NCI-H1436 treated with DMSO at 0.1 percent for 48 hours (cell line): ENCODE results near the gene SMIM17.

Experiments used
- DNase-seq: peaks from one replicate; lab custom pipeline; 2025; lab: John Stamatoyannopoulos, UW

SMIM17 gene

DNA sequence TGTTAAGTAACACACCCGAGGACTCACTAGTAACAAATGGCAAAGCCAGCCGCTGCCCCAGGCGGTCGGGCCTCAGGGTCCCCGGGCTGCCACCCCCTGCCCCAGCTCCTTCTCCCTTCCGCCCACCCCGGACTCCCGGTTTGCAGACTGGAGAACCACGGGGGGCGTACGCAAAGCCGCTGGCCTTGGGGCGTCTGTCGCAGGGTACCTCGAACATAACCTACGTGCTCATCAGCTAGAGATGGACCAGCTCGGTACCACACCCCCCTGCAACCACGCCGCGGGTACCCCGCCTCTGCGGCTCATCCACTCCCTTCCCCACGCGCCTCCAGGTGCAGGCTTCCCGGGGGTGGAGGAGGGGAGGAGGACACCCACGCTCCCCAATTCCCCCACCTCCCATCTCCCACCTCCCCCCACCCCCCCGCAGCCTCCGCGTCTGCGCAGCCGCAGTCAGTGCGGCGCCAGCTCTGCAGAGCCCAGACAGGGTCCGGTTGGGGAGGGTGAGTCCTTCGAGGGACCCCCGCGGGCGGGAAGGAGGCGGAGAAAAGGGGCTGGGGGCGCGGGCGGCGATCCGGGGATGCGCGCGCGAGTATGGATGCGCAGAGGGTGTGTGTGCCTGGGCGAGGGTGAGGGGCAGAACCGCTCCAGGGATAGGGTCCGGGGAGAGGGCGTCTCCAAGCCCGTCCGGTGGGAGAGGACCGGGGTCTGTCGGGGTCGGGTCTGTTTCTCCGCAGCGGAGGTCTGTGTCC lies at the start of gene SMIM17:
SMIM17 (plus strand) TSS at position 449 of the 749 bp plus-strand sequence. CDS start 2,509 bp downstream, outside the sequence.
- no peak for DNase-seq

DNA sequence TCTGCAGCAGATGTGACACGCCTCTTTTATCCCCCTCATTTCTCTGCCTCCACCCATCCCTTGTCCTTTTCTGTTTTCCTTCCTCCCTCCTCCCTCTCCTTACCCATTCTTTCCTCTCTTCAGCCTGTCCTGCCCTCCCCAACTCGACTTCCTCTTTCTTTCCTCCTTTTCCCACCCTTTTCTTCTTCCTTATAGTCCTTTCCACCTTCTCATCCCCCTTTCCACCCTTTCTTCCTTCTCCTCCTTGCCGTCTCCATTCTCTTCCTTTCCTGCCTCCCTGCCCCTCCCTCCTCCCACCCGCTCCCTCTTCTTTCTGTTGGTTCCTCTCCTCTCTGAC lies 48.5 kb upstream of the SMIM17 start:
- no peak for DNase-seq

DNA sequence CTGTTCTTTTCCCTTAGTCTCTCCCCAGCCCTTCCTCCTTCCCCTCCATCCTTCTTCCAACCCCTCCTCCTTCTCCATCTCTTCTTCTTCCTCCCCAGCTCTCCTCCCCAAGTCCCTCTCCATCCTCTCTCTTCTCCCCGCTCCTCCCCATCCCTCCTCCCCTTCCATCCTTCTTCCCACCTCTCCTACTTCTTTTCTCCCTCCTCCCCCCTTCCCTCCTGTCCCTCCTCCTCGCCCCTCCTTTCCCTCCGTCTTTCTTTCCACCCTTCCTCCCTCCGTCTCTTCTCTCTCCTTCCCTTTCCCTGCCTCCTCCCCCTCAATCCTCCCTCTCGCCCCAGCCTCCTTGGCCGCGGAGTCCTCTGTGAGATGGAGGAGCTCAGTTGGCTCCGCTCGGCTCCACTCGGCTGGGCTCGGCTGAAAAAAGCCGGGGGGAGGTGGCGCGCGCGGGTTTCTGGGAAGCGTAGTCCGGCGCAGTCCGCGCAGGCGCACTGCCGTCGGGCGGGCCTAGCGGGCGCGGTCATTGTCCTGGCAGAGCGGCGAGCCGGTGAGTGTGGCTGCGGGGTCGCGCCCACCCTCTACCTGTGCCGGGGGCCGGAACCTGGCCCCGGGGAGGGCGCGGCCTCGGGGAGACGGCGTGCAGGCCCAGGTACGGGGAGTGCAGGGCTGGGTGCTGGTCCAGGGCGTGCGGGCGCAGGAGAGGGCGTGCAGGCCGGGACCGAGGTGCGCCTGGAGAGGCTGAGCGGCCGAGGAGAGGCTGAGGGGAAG lies 48.0 kb upstream of the SMIM17 start, which contains the start of gene ZNF71:
ZNF71 (plus strand) TSS at position 520 of the 765 bp plus-strand sequence. CDS start 6,257 bp downstream, outside the sequence.
- DNase-seq, result peak; percentile 42

DNA sequence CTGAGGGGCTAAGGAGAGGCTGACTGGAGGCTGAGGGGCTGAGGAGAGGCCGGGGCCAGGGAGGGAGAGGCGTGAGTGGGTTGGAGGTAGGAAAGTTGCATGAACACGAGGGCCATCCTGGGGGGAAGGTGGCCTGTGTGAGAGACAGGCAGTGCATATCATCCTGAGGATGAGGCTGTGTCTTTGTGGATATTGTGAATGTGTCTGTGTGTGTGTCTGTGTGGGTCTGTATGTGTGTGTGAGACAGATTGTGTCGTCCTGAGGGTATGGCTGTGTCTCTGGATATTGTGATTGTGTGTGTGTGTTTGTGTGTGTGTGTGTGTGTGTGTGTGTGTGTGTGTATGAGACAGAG lies 47.4 kb upstream of the SMIM17 start:
- DNase-seq, result no peak

DNA sequence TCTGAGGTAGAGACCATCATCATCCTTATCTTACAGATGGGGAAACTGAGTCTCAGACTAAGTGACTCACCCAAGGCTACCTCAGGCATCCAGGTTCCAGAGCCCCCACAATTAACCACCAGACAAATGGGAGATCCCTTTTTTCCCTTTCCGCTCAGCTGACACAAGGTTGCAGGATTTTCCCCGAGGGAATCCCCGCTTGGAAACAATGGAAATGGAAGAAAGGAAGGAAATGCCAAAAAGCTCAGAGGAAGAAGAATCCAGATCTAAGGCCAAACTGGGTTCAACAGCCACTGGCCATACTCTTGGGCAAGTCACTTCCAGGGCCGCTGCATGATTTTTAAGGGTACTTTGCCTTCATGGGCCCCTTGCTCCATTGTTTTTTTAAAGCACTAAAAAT lies 46.3 kb upstream of the SMIM17 start:
- no peak for DNase-seq

DNA sequence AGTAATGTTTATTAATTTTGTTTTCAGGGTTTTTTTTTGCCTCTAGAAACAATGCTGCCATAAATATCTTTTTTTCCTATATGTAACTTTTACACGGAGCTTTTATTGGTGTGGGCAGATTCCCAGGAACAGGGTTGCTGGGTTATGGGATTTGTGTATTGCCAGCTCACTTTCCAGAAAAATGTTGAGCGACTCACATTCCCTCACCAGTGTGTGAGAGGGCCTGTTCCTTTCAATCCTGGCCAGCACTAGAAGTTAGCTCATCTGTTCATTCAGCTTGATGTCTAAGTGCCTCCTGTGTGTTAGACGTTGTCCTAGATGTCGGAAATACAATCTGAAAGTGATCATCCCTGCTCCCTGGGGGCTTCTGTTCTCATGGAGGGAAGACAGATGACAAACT lies 45.3 kb upstream of the SMIM17 start:
- no peak for DNase-seq

DNA sequence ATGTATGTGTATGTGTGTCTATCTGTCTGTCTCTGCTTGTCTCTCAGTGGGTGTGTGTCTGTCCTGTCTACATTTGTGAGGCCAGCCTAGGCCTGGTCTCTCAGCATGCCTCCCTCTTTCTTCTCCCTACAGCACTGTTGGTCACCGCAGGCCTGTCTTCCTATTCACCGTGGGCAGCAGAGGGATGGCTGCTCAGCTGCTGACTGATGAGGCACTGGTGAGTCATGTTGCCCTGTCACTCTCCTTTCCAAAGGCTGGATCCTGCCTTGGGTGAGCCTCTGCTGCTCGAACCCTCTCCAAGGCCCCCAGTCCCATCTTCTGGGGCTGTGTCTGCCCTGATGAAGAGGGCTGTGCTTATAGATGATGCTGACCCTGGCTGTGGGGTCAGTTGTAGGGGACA lies 41.6 kb upstream of the SMIM17 start:
- DNase-seq, result no peak

DNA sequence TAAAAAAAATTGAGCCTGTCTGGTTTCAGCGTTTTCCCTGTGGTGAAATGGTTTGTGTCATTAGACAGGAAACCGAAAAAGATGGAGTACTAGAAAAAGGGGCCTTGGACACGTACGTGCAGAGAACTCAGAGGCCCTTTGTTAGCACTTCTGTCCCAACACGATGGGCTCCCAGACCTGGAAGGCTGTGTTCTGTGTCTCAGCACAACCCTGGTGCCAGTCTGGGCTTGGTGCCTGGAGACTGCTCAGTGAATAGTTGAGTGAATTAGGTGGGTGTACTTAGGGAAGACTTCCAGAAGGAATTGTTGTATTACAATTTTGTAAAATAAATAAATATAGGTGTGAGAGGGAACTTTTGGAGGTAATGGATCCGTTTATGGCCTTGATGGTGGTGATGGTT lies 39.1 kb upstream of the SMIM17 start:
- no peak for DNase-seq

DNA sequence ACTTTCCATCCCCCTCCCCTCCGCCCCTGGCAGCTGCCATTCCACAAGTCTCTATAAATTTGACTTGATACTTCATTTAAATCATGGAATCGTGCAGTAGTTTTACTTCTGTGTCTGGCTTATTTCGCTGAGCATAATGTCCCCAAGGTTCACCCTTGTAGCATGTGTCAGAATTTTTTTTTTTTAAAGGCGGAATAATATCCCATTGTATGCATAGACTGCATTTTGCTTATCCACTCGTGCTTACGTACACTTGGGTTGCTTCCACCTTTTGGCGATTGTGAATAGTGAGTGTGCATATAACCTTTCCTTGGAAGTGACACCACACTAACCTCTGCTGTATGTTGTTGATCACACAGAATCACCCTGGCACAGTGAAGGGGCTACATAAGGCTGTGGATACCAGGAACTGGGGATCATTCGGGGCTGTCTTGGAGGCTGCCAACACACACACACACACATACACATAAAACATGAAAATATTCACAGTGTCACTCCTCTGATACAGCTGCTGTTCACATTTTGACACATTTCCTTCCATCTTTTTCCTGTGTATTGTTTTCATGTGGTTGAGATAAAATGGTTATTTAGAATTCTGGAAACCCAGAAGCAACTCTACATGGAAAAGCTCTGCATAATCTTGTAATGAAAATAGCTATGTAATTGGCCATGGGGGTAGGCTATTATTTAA lies 34.5 kb upstream of the SMIM17 start:
- DNase-seq, result no peak

DNA sequence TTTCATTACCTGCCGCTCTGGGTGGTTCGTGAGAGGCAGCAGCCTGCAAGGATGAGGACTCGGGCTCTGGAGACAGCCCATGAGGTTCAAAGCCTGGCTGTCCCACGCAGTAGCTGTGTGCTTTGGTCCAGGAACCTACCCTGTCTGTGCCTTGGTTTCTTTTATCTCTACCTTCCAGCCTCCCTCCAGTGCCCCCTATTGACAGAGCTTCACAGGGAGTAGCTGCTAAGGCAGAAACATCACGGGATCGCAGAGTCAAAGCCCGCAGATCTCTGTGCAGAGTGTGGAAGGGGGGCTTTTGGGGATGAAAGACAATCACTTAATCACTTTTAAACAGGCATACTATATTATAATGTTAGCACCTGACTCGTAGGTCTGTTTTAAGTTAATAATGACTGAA lies 31.7 kb upstream of the SMIM17 start:
- no peak for DNase-seq

DNA sequence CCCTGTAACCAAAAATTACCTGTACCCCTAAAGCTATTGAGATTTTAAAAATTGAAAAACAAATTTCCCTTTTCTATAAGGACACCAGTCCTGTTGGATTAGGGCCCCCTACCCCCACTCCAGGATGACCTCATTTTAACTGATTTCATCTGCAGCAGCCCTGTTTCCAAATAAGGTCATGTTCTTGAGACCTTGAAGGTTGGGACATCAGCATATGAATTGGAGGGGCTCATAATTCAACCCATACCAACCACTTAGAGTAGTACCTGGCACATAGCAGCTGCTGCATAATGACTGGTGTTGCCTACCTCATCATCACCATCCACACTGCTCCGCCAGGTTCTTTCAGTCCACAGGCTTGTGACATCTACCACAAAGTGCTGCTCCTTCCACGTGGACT lies 30.2 kb upstream of the SMIM17 start:
- DNase-seq, result no peak

DNA sequence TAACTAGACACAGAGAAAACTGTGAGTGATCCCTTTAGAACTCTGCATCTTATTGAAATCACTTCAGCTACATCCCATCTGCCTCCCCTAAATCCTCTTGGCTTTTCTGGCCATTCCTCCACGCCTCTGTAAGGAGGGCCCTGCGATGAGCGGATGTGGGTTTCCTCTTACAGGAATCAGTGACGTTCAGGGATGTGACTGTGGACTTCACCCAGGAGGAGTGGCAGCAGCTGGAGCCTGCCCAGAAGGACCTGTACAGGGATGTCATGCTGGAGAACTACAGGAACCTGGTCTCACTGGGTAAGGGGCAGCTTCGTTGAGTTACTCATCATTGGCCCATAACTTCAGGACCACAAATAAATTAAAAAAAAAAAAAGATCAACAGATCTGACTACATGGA lies 29.3 kb upstream of the SMIM17 start:
- no peak for DNase-seq

DNA sequence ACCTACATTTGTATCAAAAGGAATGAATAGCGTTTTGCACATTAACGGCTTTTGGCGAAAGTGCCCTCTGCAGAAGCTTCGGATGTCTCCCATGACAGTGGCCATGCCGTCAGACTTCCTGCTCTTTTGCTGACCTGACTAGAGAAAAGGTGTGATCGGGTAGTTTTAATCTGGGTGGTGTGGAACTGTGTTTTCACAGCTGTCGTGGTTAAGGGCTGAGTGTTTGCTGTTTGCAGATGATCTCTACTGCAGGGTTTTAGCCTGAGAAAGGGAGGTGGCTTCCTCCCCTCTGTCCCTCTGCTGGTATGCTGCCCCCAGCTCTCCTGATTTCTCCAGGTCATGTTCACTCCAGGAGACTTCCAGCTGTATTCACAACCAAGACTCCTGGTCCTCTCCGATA lies 25.4 kb upstream of the SMIM17 start:
- DNase-seq, result no peak

DNA sequence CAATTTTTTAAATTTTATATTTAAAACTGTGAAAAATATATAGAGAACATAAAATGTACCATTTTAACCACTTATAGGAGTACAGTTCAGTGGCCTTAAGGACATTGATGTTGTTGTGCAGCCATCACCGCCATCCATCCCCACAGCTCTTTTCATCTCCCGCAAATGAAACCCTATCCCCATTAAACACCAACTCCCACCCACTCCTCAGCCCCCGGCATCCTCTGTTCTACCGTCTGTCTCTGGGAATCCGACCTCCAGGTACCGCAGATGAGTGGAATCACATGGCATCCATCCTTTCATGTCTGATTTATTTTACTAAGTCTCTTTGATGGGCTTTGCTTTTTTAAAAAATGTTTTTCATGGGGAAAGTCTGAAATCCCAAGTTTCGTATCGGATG lies 23.8 kb upstream of the SMIM17 start:
- DNase-seq, result no peak

DNA sequence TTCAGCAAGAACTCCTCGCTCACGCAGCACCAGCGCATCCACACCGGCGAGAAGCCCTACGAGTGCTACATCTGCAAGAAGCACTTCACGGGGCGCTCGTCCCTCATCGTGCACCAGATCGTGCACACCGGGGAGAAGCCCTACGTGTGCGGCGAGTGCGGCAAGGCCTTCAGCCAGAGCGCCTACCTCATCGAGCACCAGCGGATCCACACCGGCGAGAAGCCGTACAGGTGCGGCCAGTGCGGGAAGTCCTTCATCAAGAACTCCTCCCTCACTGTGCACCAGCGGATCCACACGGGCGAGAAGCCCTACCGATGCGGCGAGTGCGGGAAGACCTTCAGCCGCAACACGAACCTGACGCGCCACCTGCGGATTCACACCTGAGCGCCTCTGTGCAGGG lies 20.6 kb upstream of the SMIM17 start:
- DNase-seq, result no peak

DNA sequence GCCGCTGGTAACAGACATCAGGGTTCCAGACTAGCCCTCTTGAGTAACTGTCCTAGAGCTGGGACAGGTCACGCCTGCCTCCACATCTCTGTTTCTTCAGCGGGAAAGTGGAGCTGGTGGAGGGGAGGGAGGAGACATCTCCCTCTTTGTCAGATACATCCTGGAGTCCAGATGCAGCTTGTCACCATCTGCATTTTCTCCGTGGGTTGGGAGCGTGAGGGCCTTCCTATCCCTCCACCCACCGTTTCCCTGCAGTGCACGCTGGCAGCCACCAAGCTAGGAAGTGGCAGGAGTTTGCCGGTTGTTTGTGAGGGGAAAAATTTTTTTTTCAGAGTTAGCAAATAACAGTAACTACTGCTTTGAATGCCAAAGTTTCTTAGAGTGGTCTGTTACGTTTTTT lies 20.0 kb upstream of the SMIM17 start:
- DNase-seq, result no peak

DNA sequence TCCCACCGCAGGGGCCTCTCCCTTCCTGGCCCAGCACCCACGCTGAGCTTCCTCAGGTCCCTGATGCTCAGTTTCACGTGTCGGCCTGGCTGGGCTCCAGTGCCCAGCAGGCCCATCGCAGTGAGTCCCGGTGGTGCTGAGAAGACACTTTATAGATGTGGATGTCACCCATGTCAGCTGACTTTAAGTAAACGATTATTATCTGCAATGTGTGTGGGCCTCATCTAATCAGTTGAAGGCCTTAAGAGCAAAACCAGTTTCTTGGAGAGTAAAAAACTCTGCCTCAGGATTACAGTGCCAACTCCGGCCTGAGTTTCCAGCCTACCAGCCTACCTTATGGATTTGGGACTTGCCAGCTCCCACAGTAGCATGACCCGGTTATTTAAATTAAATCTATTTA lies 17.3 kb upstream of the SMIM17 start:
- DNase-seq, result no peak

DNA sequence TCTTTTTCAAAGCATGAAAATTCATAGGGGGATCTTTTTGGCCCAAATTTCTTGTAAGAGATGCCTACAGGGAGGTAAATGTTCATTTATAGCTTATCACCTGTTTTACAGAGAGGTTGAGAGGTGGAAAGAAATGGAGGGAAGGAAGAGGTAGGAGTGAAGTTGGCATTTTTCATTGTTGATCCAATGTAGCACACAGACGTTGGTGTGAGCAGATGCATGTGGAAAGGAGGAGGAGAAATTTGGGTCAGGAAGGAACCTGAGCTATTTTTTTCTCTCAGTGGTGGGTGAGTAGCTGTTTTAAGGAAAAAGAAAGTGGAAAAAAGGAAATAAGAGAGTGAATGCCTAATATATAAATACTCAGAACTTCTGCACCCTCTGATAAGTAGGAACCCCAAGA lies 9.9 kb upstream of the SMIM17 start:
- DNase-seq, result no peak

DNA sequence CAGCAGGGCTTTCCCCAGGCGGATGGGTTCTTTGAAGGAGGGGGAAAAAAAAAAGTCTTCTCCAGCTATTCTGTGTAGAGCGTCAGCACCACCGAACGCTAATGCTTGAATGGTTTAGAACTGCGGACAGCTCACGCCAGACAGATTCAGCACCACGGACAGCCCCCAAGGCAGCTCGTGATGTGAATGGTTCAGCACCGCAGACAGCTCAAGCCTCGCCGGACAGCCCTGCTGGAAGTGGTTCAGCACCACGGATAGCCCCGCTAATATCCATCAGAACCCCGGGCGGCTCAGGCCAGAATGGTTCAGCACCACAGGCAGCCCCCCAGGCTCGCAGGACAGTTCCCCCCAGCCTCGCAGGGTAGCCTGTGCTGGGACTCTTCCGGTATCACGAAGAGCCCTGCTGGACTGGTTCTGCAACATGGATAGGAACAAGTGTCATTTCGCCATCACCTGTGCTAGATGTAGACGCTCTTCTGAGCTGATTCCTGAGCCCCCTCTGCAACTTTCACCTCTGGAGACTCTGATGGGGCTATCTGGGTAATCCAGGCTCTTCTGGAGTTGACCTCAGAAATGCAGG lies 4.9 kb upstream of the SMIM17 start:
- DNase-seq, result no peak

DNA sequence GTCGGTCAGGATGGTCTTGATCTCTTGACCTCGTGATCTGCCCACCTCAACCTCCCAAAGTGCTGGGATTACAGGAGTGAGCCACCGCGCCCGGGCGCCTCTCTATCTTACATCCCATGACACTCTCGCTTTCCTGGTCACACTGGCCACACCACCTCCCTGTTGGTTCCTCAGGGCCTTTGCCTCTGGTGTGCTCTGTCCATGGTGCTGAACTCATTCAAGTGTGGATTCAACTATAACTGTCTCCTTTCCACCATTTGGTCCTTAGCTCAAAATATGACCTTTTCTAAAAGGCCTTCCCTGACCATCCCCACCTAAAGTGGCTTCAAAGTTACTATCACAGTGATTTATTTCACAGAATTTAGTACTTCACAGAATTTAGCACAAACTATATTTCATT lies 3.7 kb upstream of the SMIM17 start:
- DNase-seq, result no peak

DNA sequence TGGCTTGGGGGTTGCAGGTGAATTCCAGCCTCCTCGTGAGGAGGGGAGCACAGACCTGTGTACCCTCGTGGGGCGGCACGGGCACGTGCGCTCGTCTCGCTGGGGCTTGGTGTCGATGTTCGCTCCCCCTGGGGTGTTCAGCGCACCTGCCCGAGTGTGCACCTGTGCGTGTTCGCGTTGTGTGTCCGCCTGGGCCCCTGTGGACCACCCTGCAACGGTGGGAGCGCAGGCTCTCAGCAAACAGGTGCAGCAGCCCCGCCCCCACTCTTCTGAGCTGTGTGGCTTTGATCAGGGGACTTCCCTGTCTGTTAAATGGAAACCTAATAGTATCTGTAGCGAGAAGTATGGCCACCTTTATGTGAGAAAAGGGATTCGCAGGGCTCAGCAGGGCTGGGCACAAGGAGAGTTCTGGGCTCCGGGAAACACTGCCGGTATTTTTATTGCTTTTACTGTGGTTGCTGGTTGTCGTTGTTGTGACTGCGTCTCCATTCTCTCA lies 549 bp downstream of the SMIM17 start:
- DNase-seq, result no peak

DNA sequence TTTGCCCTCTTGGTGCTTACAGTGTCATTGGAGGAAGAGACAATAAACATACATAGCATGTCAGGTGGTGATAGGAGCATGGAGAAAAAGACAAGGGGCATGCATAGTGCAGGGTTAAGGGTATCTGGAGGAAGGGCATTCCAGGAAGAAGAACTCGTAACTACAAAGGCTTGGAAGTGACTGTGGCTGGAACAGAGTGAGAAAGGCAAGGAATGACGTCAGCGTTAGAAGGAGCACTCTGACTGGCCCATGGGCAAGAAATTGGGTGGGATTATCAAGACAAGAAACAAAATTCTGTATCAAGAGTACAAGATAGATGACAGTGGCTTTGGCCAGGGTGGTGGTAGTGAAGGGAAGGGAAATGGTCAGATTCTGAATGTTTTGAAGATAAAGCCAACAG lies 11.2 kb downstream of the SMIM17 start:
- DNase-seq, result no peak
